Suppressor macrophage (primary cell): ENCODE measurements around the gene SLC4A8.
"Not testable (repeated sequence)": the region's sequence is repeated elsewhere in the genome, so short reads cannot be mapped to it uniquely, and the experiment has no call there.

Source experiments
- DNase-seq, 4 experiments: peaks; one replicate each; pipeline ENCODE4 v3.0.0-alpha.2; 2020 to 2022

Gene SLC4A8

GRCh38 chr12:51482929-51483697 lies 58.5 kb downstream of the SLC4A8 start:
- no peak for DNase-seq

- DNase-seq, result no peak
Measured at GRCh38 chr12:51484119-51484518, 59.5 kb downstream of the SLC4A8 start.

GRCh38 chr12:51488281-51488680 lies 63.6 kb downstream of the SLC4A8 start:
- DNase-seq, result no peak

- no peak for DNase-seq
Measured at GRCh38 chr12:51493281-51493680, 68.7 kb downstream of the SLC4A8 start.

- DNase-seq, result peak; percentile 50 to 74 (median 67)
Measured at GRCh38 chr12:51496895-51497294, 72.3 kb downstream of the SLC4A8 start.

GRCh38 chr12:51504851-51505250 lies 80.2 kb downstream of the SLC4A8 start:
- DNase-seq, result no peak

GRCh38 chr12:51505360-51506105 lies 80.9 kb downstream of the SLC4A8 start:
- no peak for DNase-seq

GRCh38 chr12:51507178-51507577 lies 82.5 kb downstream of the SLC4A8 start:
- DNase-seq, result no peak

GRCh38 chr12:51508285-51508684 lies 83.7 kb downstream of the SLC4A8 start:
- DNase-seq, result no peak

- no peak for DNase-seq
Measured at GRCh38 chr12:51511546-51512260, 87.1 kb downstream of the SLC4A8 start.

GRCh38 chr12:51512438-51512837 lies 87.8 kb downstream of the SLC4A8 start:
- no peak for DNase-seq

- not testable (repeated sequence) for DNase-seq
Measured at GRCh38 chr12:51515037-51515436, 90.4 kb downstream of the SLC4A8 start.

GRCh38 chr12:51517316-51517715 lies 92.7 kb downstream of the SLC4A8 start:
- no peak for DNase-seq

GRCh38 chr12:51517800-51518199 lies 93.2 kb downstream of the SLC4A8 start:
- DNase-seq, result no peak

GRCh38 chr12:51519755-51520154 lies 95.1 kb downstream of the SLC4A8 start:
- no peak for DNase-seq

GRCh38 chr12:51520576-51521325 lies 96.1 kb downstream of the SLC4A8 start:
- DNase-seq, result no peak

GRCh38 chr12:51521554-51522276 lies 97.1 kb downstream of the SLC4A8 start:
- DNase-seq, result no peak

GRCh38 chr12:51522696-51523095 lies 98.1 kb downstream of the SLC4A8 start:
- no peak for DNase-seq

- DNase-seq, result no peak
Measured at GRCh38 chr12:51524386-51524901, 99.8 kb downstream of the SLC4A8 start.

- no peak for DNase-seq
Measured at GRCh38 chr12:51525518-51525917, 100.9 kb downstream of the SLC4A8 start.

GRCh38 chr12:51527966-51528365 lies 103.3 kb downstream of the SLC4A8 start:
- peak; percentile 14 to 51 (median 37) for DNase-seq
